Stimulated activated CD4-positive, alpha-beta T cell treated with anti-CD3 and anti-CD28 coated beads, Interleukin-4, amount 100 ng/mL, for 48 hours (primary cell): ENCODE results near the gene RAB3IL1.

Source experiments
- DNase-seq, 2 donors: peaks; one replicate each; pipeline ENCODE4 v3.0.0-alpha.2; 2020; ENCODE audit warnings: low read depth in 2 of 2

The RAB3IL1 gene

DNA sequence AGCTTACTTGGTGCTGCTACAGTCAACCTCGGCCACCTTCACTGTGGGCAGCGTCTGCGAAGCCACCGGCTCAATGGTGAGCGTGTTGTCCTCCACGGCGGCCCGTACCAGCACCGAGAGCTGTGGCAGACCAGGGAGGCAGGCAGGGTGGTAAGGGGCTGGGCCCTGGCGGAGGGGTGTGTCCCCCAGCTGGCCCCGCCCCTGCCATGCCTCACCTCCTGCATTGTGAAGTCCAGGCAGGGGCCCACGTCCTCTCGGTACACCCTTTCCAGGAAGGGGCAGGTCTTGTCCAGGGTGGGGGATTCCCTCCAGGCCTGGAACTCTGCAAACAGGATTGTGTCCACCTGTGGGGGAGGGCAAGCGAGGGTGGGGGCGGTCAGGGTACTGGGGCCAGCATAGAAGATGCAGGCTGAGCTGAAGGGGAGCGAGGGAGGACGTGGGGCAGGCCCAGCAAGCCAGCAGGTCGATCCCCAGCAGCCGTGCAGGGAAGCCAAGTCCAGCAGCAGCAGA lies 12.8 kb downstream of the RAB3IL1 start:
- no peak for DNase-seq

DNA sequence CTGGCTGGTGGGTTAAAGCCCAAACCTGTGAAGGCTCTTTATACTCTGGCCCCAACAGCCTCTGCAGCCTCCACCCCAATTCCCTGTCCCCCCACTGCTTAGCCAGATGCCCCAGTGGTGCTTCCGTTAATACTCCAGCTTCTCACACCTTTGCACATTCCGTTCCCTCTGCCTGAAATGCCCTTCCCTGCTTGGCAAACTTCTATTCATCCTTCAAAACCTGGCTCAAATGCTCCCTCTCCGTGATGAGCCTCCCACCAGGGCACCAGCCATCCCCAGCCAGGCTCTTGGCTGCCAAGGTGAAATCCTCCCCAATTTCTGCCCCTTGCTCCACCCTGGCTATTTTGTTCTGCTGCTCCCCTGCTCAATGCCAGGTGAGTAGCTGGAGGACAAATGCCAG lies 13.5 kb downstream of the RAB3IL1 start:
- DNase-seq, result no peak

DNA sequence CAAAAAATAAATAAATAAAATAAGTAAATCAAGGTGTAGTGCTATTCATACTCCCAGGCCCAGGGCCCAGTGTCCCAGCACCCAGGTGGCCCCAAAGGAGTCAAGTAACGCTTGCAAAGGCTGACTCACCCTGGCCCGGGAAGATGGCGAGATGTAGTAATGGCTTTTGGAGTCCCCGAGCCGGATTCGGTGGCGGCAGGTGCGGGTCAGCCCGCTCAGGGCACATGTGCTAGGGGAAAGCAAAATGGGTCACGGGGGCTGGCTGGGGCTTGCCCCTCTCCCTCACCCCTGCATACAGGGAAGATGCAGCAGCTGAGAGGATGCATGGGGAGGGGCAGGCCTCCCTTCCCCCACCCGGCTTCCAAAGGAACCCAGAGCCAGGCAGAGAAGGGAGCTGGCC lies 15.1 kb downstream of the RAB3IL1 start:
- DNase-seq, result no peak

DNA sequence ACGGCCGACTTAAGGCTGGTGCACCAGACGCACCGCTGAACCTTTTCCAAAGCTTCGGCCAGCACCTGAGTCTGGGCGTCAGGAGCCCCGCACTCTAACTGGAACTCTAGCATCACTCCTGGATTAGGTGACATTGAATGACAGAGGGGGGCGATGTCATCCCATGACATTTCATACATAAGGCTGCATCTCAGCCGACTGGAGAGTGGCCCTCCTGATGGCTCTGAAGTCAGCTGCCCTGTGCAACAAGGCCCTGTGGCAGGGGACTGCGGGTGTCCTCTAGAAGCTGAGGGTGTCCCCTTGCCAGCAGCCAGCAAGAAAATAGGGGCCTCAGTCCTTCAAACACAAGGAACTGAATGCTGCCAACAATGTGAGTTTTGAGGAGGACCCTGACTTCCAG lies 16.0 kb downstream of the RAB3IL1 start:
- no peak for DNase-seq

DNA sequence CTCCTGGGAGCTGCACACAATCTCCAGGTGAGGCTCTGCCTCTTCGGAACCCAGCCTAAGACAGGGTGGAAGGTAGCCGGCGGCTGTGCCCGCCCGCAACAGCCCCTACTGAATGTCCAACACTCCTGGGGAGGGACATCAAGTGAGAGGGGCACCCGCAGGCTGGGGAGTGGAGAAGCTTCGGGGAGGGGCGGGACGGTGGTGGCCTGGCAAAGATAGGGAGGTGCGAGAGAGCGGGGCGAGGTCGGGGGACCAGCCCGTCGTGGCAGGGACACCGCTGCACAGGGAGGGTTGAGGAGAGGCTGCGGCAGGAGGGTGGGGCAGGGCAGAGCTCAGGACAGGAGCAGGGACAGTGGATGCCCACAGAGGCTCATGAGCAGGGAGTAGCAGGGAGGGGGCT lies 17.1 kb downstream of the RAB3IL1 start:
- DNase-seq, result no peak

DNA sequence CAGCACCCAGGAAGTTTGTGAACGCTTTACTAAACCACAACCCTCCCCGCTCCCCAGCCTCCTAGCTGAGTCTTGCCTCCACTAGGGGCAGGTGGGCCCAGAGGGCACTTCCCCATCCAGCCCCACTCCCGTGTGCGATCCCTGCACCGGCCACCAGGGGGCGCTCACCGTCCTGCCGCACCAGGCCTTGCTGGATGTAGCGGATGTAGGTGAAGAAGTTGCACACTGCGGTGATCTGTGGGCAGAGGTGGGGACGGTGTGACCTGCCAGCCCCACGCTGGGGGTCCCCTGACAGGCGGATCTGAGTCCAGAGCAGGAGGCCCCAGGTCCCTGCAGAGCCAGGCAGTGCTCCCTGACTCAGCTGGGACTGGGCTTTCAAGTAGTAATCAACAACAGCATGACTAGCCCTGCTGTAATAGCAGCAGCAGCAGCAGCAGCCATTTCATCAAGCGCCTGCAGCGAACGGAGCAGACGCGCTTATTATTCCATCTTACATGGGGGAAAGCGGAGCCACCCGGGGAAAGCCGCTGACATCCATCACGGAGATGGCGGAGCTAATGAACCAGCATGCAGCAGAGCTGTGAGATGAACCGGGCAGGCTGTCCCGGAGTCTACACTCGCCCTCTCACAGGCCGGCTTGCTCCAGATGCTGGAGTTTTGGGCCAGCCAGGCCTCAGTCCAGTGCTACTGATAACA lies 18.1 kb downstream of the RAB3IL1 start:
- DNase-seq, result peak; percentile 82 to 97

DNA sequence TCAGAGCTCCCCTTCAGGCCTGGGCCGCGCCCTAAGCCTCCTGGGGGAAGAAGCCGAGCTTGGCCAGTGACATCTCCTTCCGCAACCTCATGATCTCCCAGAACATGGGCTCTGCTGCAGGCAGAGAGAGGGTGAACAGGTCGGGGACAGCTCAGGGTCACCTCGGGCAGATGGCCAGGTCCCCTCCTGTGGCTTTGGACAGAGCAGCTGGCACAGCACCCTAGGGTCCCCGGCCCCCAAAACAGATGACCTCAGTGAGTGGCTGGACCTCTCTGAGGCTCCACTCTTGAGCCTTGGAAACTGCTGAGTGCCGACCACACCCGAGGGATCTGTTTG lies 19.2 kb downstream of the RAB3IL1 start:
- DNase-seq, result no peak

DNA sequence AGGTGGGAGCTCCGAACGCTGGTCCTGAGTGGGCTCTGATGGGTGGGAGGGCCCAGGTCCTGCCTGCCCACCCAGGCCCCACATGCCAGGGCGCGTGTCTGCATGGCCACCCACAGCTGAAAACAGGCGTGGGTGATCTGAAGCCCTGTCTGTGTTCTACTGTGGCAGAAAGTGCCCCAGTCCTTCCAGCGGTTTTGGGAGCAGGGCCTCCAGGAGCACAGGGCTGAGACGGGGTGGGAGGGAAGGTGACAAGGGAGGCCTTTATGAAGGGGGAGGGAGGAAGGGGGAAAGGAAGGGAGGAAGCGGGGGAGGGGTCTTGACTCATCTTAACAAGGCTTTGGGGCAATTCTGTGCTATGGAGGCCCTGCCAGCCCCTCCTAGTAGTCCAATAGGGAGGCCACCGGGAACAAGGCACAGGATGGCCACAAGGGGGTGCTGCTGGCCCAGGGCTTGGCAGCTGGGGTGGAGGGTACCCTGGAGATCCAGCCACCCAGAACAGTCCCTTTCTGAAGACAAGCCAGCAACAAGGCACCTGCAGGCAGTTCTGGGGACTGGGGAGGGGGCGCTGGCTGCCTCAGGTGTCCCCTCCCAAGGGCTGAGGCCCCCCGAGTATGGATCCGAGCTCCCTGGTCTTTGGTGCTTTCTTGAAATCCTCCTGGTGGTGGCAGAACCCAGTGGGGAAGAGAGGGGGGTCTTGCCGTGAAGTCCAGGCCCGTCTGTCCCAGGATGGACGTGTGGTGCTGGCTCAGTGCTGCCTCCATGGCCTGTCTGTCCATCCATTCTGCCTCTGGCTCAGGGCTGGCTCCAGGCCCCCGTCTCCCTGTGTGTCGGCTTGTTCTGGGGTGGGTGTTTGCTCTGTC lies 19.7 kb downstream of the RAB3IL1 start:
- DNase-seq, result peak; percentile 70 to 81

DNA sequence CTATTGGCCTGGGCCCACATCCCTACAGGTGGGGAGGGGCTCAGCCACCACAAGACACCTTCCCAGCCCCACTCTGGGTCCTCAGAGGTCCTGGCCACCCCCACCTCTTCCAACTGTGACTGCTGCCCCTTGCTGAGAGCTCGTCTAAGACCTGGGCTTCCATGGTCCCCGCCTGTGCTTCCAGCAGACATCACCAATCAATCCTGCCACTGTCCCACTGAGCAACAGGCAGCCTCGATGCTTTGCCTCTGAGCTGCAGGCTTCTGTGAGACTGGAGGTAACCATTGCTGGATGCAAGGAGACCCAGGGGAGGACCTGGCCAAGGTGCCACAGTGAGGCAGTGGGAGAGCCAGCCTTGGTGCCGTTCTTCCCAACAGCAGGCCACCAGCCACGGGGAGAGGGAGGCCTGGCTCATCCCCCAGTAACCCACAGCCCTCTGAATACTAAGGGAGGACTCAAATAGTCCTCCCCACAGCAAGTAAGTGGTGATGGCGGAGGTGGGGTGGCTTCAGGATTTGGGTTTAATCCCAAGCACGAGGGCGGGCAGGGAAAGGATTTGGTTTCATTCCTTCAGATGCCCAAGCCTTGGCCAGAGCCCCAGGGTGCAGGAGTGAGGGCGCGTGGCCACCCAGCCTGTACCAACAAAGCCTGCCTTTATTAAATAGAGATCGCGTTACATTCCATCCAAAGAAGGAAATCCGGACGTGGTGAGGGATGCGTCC lies 20.5 kb downstream of the RAB3IL1 start:
- DNase-seq, result no peak

DNA sequence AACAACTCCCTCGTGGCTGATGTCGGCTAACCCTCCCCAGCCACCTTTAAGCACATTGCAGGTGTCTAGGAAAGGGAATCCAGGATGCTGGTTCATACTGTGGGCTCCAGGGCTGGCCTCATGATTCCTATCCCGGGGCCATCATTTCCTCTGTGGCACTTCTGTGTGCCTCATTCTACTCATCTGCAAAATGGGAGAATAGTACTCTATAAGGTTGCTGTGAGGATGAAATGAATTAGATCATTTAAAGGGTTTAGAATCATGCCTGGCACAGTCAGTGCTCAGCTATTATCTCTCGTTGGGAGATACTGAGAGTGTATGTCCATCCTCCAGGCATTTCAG lies 21.7 kb downstream of the RAB3IL1 start:
- DNase-seq, result no peak

DNA sequence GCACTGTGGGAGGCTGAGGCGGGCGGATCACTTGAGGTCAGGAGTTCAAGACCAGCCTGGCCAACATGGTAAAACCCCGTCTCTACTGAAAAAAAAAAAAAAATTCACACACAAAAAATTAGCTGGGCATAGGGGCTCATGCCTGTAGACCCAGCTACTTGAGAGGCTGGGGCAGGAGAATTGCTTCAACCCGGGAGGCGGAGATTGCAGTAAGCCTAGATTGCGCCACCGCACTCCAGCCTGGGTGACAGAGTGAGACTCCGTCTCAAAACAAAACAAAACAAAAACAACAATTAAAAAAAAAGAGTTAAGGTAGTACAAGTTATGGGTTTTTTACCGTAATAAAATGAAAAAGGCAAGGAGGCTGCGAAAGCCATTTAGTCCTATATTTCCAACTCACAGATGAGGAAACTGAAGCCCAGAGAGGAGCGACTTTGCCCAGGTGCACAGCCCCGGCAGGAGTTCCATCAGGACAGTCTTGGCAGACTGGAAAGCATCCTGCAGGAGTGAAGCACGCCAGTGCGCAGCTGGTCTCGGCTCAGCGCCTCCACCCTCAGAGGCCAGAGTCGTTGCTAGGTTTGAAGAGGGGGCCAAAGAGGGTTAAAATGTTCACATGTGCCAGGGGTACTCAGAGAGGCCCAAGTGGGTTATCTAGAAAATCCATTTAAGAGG lies 22.2 kb downstream of the RAB3IL1 start:
- no peak for DNase-seq

DNA sequence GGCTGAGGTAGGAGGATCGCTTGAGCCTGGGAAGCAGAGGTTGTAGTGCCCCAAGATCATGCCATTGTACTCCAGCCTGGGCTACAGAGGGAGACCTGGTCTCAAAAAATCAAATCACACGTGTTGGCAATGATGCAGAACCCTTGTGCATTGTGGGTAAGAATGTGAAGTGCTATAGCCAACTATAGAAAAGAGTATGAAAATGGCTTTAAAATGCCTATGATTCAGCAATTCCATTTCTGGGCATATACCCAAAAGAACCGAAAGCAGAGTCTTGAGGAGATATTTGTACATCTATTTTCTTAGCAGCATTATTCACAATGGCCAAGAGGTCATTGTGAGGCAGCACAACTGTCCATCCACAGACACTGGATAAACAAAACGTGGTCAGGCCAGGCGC lies 23.4 kb downstream of the RAB3IL1 start:
- DNase-seq, result no peak

DNA sequence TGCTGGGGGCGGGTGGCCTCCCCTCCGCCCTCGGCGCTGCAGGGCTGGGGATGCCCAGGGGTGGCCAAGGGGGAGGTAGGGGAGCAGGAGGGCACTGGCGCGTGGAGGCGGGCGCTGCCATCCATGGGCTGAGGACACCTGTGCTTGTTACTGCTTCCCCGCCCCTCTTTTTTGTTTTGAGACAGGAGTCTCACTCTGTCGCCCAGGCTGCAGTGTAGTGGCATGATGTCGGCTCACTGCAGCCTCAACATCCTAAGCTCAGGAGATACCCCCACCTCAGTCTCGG lies 25.3 kb downstream of the RAB3IL1 start:
- no peak for DNase-seq

DNA sequence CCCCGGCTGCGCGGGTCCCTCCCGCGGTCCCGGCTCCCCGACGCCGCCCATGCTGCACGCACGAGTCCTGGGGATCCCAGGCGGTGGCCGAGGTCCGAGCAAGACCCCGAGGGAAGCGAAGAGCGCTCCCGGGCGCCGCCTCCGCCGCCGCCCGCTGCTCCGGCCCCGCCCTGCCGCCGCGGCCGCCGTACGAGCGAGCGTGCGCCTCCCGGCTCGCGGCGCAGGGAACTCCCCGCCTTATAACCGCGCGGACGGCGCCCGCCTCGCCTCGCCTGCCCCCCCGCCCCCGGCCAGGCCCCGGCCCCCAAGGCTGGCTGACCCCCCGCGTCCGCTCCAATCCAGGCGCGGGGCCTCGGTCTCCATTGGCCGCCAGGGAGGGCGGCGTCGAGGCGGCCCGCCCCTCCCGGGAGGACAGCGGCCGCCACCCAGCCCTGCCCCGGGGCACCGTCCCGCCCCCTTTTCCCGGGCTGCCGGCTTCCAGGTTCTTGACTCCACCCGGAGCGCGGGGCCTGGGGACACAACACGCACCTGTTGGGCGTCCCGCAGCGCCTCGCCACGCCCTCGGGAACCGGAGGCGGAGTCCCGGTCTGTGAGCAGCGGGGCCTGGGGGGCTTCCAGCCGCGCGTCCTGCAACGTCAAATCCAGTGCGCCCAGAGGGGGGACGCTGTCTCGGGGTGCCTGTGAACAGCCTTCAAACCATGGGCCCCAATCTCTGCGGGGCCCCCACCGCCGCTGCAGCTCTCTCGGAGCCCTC lies 25.9 kb downstream of the RAB3IL1 start, which contains the start of gene FADS3:
Gene FADS3 (minus strand): TSS at position 215 of the 754 bp plus-strand sequence. CDS start 164 bp downstream, at position 51.
- DNase-seq, result peak in 1 of 2 donors; percentile 50

DNA sequence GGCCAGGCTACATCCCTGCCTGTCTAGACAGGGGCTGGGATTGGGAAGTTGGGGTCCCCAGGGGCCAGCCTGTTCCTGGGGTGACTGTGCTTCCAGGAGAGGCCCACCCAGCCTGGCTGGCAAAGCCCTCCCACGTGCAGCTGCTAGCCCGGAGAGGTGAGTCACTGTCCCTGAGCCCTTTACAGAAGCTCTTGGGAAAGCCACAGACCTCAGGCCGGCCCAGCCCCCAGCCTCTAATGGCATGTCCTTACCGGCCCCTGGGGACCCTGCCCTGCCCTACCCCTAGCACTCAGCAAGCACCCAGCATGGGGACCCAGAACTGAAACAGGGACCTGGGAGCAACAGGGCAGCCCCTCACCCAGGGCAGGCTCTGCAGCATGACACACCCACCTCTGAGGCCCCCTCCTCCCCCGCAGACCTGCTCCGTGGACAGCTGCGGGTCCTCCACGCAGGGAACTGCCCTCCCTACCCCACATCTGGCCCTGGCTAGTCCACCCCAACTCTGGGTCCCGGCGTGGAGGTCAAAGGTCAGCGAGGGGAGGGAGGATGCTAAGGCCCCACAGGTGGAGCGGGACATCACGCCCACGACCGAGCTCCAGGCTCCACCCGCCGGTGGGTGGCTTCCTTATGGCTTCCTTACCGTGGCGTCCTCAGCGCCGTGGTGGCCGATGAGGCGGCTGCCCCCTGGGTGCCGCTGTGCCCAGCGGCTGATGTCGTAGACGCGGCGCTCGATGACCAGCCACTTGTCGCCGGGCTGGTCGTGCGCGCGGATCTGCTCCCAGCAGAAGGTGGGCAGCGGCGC lies 26.6 kb downstream of the RAB3IL1 start:
- DNase-seq, result peak in 1 of 2 donors; percentile 21

DNA sequence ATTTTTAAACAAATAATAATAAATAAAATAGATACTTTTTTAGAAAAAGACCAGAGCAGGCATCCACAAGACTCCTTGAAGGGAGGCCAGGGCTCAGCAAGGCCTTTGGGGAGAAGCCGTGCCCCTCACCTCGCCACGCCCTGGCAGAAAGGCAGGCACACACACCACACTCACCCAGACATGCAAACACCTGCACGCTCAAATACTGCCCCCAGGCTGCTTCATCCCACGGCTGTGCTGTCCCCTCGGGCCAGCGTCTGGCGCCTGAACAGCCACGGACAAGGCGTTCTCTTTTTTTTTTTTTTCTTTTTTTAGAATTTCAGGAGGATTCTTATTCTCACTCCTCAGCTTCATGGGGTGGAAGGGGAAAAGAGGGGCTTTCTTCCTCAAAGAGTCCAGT lies 27.5 kb downstream of the RAB3IL1 start:
- DNase-seq, result no peak

DNA sequence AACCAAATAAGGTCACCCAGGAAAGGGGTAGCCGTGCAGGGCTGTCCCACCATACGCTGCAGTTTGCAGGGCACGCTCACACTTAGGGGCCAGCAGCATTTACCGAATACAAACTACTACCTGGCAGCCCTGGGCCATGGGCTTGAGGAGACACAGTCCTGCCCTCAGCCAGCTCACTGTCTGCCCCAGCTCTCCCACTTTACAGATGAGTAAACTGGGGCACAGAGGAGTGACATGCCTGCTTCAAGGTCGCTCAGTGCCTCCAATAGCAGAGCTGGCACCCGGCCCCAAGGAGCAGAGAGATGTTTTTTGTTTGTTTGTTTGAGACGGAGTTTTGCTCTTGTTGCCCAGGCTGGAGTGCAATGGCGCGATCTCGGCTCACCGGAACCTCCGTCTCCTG lies 28.8 kb downstream of the RAB3IL1 start:
- no peak for DNase-seq

DNA sequence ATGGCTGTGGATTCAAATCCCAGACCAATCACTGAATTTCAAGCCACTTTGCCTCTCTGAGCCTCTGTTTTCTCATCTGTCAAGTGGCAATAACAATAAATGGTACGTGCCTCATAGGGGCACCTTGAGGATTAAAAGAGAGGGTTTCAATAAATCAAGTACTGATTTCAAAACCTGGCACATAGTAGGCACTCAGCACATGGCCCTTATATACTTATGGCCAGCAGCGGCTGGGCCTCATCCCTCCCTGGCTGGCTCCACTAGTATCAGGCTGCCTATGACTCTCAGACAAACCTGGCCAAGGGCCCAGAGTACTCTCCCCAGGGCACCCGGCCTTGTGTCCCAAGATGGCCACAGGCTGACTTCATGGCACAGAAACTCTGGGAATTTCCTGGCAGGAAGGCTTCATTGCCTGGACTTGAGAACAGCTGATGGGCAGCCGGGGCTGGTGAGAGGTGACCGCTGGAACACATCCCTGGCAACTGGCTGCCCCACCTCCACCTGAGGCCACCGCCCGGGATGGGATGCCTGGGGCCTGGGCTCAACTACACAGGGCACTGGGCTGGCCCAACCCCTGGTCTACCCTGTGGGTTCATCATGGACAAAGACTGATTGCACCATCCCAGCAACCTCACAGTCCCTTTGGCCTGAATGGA lies 29.4 kb downstream of the RAB3IL1 start:
- DNase-seq, result no peak

DNA sequence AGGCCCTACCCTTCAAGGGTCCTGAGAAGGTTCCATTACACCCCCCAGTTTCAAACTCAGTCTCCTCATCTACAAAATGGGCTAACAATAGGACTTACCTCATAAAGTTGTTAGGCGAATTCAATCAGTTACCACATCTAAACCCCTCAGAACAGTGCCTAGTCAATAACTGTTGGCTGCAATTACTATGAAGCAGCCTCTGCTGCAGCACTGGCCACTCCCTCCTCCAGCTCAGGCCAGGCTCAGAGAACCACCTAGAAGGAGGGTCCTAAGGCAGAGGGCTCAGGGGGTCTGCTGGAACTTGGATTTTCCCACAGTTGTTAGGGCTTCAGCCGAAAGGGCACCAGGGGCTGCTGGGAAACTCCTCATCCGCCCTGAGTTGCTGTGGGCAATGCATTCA lies 30.7 kb downstream of the RAB3IL1 start:
- DNase-seq, result no peak
